VCaP (cell line): ENCODE results near the gene TGOLN2.
A peak's percentile ranks its signal among the peaks of the same experiment; 100 is the strongest.
"Not testable (repeated sequence)": the region's sequence is repeated elsewhere in the genome, so short reads cannot be mapped to it uniquely, and the experiment has no call there.

Experiments
- H3K27ac ChIP-seq: fragments of 450-650 bp; 2 replicates; pipeline ENCODE4 v1.5.1; 2017
- CTCF ChIP-seq: fragments of 450-650 bp; conservative IDR thresholded peaks from 2 replicates; pipeline ENCODE4 v1.5.1; 2017; ENCODE audit warnings: mild to moderate bottlenecking, moderate library complexity

TGOLN2 gene

GRCh38 chr2:85327822-85328617 lies at the start of gene TGOLN2:
TGOLN2 (minus strand) TSS chr2:85327989; CDS start chr2:85327962, 27 bp downstream.
- TF ChIP-seq CTCF = no peak
- peak within 1 kb of the TSS; percentile 92 for H3K27ac ChIP-seq

GRCh38 chr2:85377083-85377482 lies 49.3 kb upstream of the TGOLN2 start:
- no peak overlapping the region for H3K27ac ChIP-seq

GRCh38 chr2:85376291-85377065 lies 48.7 kb upstream of the TGOLN2 start:
- TF ChIP-seq CTCF = no peak
- no peak overlapping the region for H3K27ac ChIP-seq

More at GRCh38 chr2:85377083-85377482, 49.3 kb upstream of the TGOLN2 start:
- no peak for TF ChIP-seq CTCF

- TF ChIP-seq CTCF = no peak
- H3K27ac ChIP-seq = no peak overlapping the region
Measured at GRCh38 chr2:85371045-85371444, 43.3 kb upstream of the TGOLN2 start.

- H3K27ac ChIP-seq = peak overlapping the region; percentile 86
- TF ChIP-seq CTCF = no peak
Measured at GRCh38 chr2:85369500-85369899, 41.7 kb upstream of the TGOLN2 start.

GRCh38 chr2:85368921-85369320 lies 41.1 kb upstream of the TGOLN2 start:
- no peak for TF ChIP-seq CTCF

GRCh38 chr2:85367180-85367579 lies 39.4 kb upstream of the TGOLN2 start:
- no peak for TF ChIP-seq CTCF
- H3K27ac ChIP-seq = no peak overlapping the region

More at GRCh38 chr2:85368921-85369320, 41.1 kb upstream of the TGOLN2 start:
- H3K27ac ChIP-seq = peak overlapping the region; percentile 86

- H3K27ac ChIP-seq = not testable (repeated sequence)
Measured at GRCh38 chr2:85362653-85363387, 35.0 kb upstream of the TGOLN2 start.
